Measurements from ENCODE around the gene NR1H4. TPM values are rescaled to one million over a fixed set of nuclear protein-coding genes. Genes with fewer than 3 reads are reported as not detected.
A peak's percentile ranks its signal among the peaks of the same experiment; 100 is the strongest.

NR1H4 gene
- total and polyA plus RNA-seq, 2 of the 13 experiments (the other 11 are each of a cell fraction or from before 2014, with no cell fraction given): 27.3 to 114 TPM

- TF ChIP-seq, protein P1, sequence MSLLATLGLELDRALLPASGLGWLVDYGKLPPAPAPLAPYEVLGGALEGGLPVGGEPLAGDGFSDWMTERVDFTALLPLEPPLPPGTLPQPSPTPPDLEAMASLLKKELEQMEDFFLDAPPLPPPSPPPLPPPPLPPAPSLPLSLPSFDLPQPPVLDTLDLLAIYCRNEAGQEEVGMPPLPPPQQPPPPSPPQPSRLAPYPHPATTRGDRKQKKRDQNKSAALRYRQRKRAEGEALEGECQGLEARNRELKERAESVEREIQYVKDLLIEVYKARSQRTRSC (CRISPR knock-in tag; IDR thresholded peaks at IDR 0.05; ENCODE audit: low read depth): no peak
- TF ChIP-seq ZSCAN30 (CRISPR knock-in tag; IDR thresholded peaks at IDR 0.05) (no peak), ZNF530 (CRISPR knock-in tag; IDR thresholded peaks at IDR 0.05; ENCODE audit: low read depth) (no peak), KAT2B (IDR thresholded peaks at IDR 0.05; ENCODE audit: borderline replicate concordance, low read depth, low read length) (no peak), HINFP (CRISPR knock-in tag; IDR thresholded peaks at IDR 0.05; ENCODE audit: low read depth) (no peak), RELA (CRISPR knock-in tag; IDR thresholded peaks at IDR 0.05) (no peak), ZNF446 (CRISPR knock-in tag; IDR thresholded peaks at IDR 0.05) (no peak), ZFP41 (CRISPR knock-in tag; IDR thresholded peaks at IDR 0.05; ENCODE audit: borderline replicate concordance) (no peak), DZIP1 (CRISPR knock-in tag; IDR thresholded peaks at IDR 0.05) (no peak), TBP (CRISPR knock-in tag; IDR thresholded peaks at IDR 0.05) (no peak), BRD4 (CRISPR knock-in tag; IDR thresholded peaks at IDR 0.05) (no peak), THAP11 (CRISPR knock-in tag; IDR thresholded peaks at IDR 0.05) (peak; percentile 65), ZNF558 (CRISPR knock-in tag; IDR thresholded peaks at IDR 0.05; ENCODE audit: borderline replicate concordance) (no peak)
- TF ChIP-seq, protein P2, sequence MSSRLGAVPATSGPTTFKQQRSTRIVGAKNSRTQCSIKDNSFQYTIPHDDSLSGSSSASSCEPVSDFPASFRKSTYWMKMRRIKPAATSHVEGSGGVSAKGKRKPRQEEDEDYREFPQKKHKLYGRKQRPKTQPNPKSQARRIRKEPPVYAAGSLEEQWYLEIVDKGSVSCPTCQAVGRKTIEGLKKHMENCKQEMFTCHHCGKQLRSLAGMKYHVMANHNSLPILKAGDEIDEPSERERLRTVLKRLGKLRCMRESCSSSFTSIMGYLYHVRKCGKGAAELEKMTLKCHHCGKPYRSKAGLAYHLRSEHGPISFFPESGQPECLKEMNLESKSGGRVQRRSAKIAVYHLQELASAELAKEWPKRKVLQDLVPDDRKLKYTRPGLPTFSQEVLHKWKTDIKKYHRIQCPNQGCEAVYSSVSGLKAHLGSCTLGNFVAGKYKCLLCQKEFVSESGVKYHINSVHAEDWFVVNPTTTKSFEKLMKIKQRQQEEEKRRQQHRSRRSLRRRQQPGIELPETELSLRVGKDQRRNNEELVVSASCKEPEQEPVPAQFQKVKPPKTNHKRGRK (CRISPR knock-in tag; IDR thresholded peaks at IDR 0.05): no peak
- TF ChIP-seq, protein P3, sequence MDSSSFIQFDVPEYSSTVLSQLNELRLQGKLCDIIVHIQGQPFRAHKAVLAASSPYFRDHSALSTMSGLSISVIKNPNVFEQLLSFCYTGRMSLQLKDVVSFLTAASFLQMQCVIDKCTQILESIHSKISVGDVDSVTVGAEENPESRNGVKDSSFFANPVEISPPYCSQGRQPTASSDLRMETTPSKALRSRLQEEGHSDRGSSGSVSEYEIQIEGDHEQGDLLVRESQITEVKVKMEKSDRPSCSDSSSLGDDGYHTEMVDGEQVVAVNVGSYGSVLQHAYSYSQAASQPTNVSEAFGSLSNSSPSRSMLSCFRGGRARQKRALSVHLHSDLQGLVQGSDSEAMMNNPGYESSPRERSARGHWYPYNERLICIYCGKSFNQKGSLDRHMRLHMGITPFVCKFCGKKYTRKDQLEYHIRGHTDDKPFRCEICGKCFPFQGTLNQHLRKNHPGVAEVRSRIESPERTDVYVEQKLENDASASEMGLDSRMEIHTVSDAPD (CRISPR knock-in tag; IDR thresholded peaks at IDR 0.05): no peak
- TF ChIP-seq, protein P4, sequence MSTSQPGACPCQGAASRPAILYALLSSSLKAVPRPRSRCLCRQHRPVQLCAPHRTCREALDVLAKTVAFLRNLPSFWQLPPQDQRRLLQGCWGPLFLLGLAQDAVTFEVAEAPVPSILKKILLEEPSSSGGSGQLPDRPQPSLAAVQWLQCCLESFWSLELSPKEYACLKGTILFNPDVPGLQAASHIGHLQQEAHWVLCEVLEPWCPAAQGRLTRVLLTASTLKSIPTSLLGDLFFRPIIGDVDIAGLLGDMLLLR (CRISPR knock-in tag; IDR thresholded peaks at IDR 0.05): no peak
- TF ChIP-seq, protein P5, sequence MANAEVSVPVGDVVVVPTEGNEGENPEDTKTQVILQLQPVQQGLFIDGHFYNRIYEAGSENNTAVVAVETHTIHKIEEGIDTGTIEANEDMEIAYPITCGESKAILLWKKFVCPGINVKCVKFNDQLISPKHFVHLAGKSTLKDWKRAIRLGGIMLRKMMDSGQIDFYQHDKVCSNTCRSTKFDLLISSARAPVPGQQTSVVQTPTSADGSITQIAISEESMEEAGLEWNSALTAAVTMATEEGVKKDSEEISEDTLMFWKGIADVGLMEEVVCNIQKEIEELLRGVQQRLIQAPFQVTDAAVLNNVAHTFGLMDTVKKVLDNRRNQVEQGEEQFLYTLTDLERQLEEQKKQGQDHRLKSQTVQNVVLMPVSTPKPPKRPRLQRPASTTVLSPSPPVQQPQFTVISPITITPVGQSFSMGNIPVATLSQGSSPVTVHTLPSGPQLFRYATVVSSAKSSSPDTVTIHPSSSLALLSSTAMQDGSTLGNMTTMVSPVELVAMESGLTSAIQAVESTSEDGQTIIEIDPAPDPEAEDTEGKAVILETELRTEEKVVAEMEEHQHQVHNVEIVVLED (CRISPR knock-in tag; IDR thresholded peaks at IDR 0.05; ENCODE audit: borderline replicate concordance): no peak
These were observed 9.1 kb upstream of the NR1H4 start (continued) for GRCh38 chr12:100464529-100464928.
